Neural cell (in vitro differentiated cells): ENCODE data around the gene MAGI1.

Experiments used
- CTCF ChIP-seq: fragments of 450-650 bp; IDR thresholded peaks from 2 replicates; pipeline ENCODE4 v1.5.1; 2014; ENCODE audit warnings: antibody characterized with exemption, mild to moderate bottlenecking, moderate library complexity; ENCODE audit not compliant: poor library complexity, severe bottlenecking
- EP300 ChIP-seq: fragments of 450-650 bp; conservative IDR thresholded peaks from 2 replicates; pipeline ENCODE4 v1.6.1; 2014; ENCODE audit warnings: antibody characterized with exemption, mild to moderate bottlenecking, moderate library complexity; ENCODE audit not compliant: poor library complexity, severe bottlenecking
- EZH2 ChIP-seq: fragments of 200-600, 300-800 bp; shearing (Covaris generic), sonication (generic); IDR thresholded peaks from 2 replicates; pipeline ENCODE4 v1.6.1; 2014; ENCODE audit warnings: antibody characterized with exemption, low read length, borderline replicate concordance, mild to moderate bottlenecking; ENCODE audit not compliant: insufficient read depth, poor library complexity, severe bottlenecking
- POLR2AphosphoS5 ChIP-seq: IDR thresholded peaks from 2 replicates; pipeline ENCODE4 v1.6.1; 2012
- REST ChIP-seq: IDR thresholded peaks from 2 replicates; pipeline ENCODE4 v1.6.1; 2012; ENCODE audit warnings: borderline replicate concordance

- no peak for TF ChIP-seq CTCF
- TF ChIP-seq EZH2 = no peak
- TF ChIP-seq REST = no peak
- no peak for TF ChIP-seq POLR2AphosphoS5
- no peak for TF ChIP-seq EP300
Measured at GRCh38 chr3:65445573-65446169, 593.0 kb downstream of the MAGI1 start.
